GM19351 (cell line): ENCODE results near the gene KRTAP22-1.

Source experiments
- ATAC-seq: cut with Tn5 transposase; IDR thresholded peaks from one replicate; pipeline ENCODE4 v1.9.1; 2021; ENCODE audit warnings: mild to moderate bottlenecking, moderate library complexity; ENCODE audit not compliant: unreplicated experiment

Gene KRTAP22-1

GRCh38 chr21:30600787-30601186 is at the start of gene KRTAP22-1:
Gene KRTAP22-1 (plus strand): TSS chr21:30601087.
- no peak for ATAC-seq

- ATAC-seq: no peak
Measured at GRCh38 chr21:30552782-30553181, 48.1 kb upstream of the KRTAP22-1 start.

- no peak for ATAC-seq
Measured at GRCh38 chr21:30555095-30555494, 45.8 kb upstream of the KRTAP22-1 start.

- ATAC-seq: no peak
Measured at GRCh38 chr21:30561264-30561895, 39.5 kb upstream of the KRTAP22-1 start, which contains the start of gene KRTAP19-7. Gene KRTAP19-7 (minus strand): TSS chr21:30561314. CDS start chr21:30561289, 25 bp downstream.

GRCh38 chr21:30561957-30562356 is 38.9 kb upstream of the KRTAP22-1 start:
- ATAC-seq: no peak

GRCh38 chr21:30563072-30563471 is 37.8 kb upstream of the KRTAP22-1 start:
- ATAC-seq: no peak

- ATAC-seq: no peak
Measured at GRCh38 chr21:30563630-30564029, 37.3 kb upstream of the KRTAP22-1 start.

GRCh38 chr21:30567617-30568016 is 33.3 kb upstream of the KRTAP22-1 start:
- ATAC-seq: no peak

- no peak for ATAC-seq
Measured at GRCh38 chr21:30577766-30578165, 23.1 kb upstream of the KRTAP22-1 start.

- no peak for ATAC-seq
Measured at GRCh38 chr21:30579346-30579745, 21.5 kb upstream of the KRTAP22-1 start.

GRCh38 chr21:30580132-30580531 is 20.8 kb upstream of the KRTAP22-1 start:
- ATAC-seq: no peak

GRCh38 chr21:30582870-30583269 is 18.0 kb upstream of the KRTAP22-1 start:
- ATAC-seq: no peak

- no peak for ATAC-seq
Measured at GRCh38 chr21:30590297-30590696, 10.6 kb upstream of the KRTAP22-1 start, which contains the start of gene KRTAP22-2. Gene KRTAP22-2 (minus strand): TSS chr21:30590397.

GRCh38 chr21:30592140-30592539 is 8.7 kb upstream of the KRTAP22-1 start, which contains the start of gene KRTAP6-3:
Gene KRTAP6-3 (plus strand): TSS chr21:30592440. CDS start chr21:30592446, 6 bp downstream.
- ATAC-seq: no peak

- no peak for ATAC-seq
Measured at GRCh38 chr21:30598802-30599201, 2.1 kb upstream of the KRTAP22-1 start, which contains the start of gene KRTAP6-2. Gene KRTAP6-2 (minus strand): TSS chr21:30598902. CDS start chr21:30598874, 28 bp downstream.

GRCh38 chr21:30605968-30606367 is 5.1 kb downstream of the KRTAP22-1 start:
- ATAC-seq: no peak

GRCh38 chr21:30612132-30612531 is 11.2 kb downstream of the KRTAP22-1 start:
- ATAC-seq: no peak

GRCh38 chr21:30613836-30614235 is 12.9 kb downstream of the KRTAP22-1 start, which contains the start of gene KRTAP6-1:
Gene KRTAP6-1 (minus strand): TSS chr21:30613930. CDS start chr21:30613904, 26 bp downstream.
- no peak for ATAC-seq

GRCh38 chr21:30615199-30615598 is 14.3 kb downstream of the KRTAP22-1 start:
- no peak for ATAC-seq

GRCh38 chr21:30616125-30616524 is 15.2 kb downstream of the KRTAP22-1 start, which contains the start of gene KRTAP20-1:
Gene KRTAP20-1 (plus strand): TSS chr21:30616425. CDS start chr21:30616455, 30 bp downstream.
- no peak for ATAC-seq

GRCh38 chr21:30620080-30620479 is 19.2 kb downstream of the KRTAP22-1 start:
- no peak for ATAC-seq

- no peak for ATAC-seq
Measured at GRCh38 chr21:30620522-30620921, 19.6 kb downstream of the KRTAP22-1 start, which contains the start of gene KRTAP20-4. Gene KRTAP20-4 (plus strand): TSS chr21:30620627.
